HG03095 (cell line): ENCODE measurements around the gene IKBKG.
"Not testable (repeated sequence)": the region's sequence is repeated elsewhere in the genome, so short reads cannot be mapped to it uniquely, and the experiment has no call there.

Source experiments
- ATAC-seq: cut with Tn5 transposase; IDR thresholded peaks from one replicate; pipeline ENCODE4 v1.9.1; 2021; ENCODE audit warnings: moderate library complexity; ENCODE audit not compliant: unreplicated experiment

The IKBKG gene

GRCh38 chrX:154547245-154548027 lies at the start of gene IKBKG:
TSS of gene IKBKG (plus strand) at chrX:154547620. CDS start at chrX:154552003, 4,383 bp downstream.
- ATAC-seq: peak; percentile 78

- ATAC-seq: not testable (repeated sequence)
These were observed 46.0 kb upstream of the IKBKG start for GRCh38 chrX:154501423-154501822.

GRCh38 chrX:154502098-154502497 lies 45.3 kb upstream of the IKBKG start:
- ATAC-seq: no peak

- no peak for ATAC-seq
These were observed 44.4 kb upstream of the IKBKG start for GRCh38 chrX:154502989-154503388.

- ATAC-seq: no peak
These were observed 41.7 kb upstream of the IKBKG start for GRCh38 chrX:154505734-154506133.

- no peak for ATAC-seq
These were observed 40.7 kb upstream of the IKBKG start for GRCh38 chrX:154506483-154507332.

- ATAC-seq: no peak
These were observed 39.6 kb upstream of the IKBKG start for GRCh38 chrX:154507673-154508383.

GRCh38 chrX:154508384-154508745 lies 39.1 kb upstream of the IKBKG start:
- ATAC-seq: no peak

GRCh38 chrX:154509455-154509854 lies 38.0 kb upstream of the IKBKG start:
- no peak for ATAC-seq

- no peak for ATAC-seq
These were observed 35.7 kb upstream of the IKBKG start for GRCh38 chrX:154511761-154512160.

GRCh38 chrX:154512879-154513553 lies 34.4 kb upstream of the IKBKG start:
- no peak for ATAC-seq

- ATAC-seq: no peak
These were observed 33.7 kb upstream of the IKBKG start for GRCh38 chrX:154513716-154514115.

GRCh38 chrX:154515090-154515965 lies 32.1 kb upstream of the IKBKG start:
- no peak for ATAC-seq

- ATAC-seq: peak; percentile 90
These were observed 31.3 kb upstream of the IKBKG start, which contains the start of gene FAM3A for GRCh38 chrX:154515966-154516655. TSS of gene FAM3A (minus strand) at chrX:154516232. CDS start at chrX:154515772, 460 bp downstream.

GRCh38 chrX:154516656-154517100 lies 30.7 kb upstream of the IKBKG start:
- no peak for ATAC-seq

GRCh38 chrX:154517101-154517781 lies 30.2 kb upstream of the IKBKG start:
- no peak for ATAC-seq

- no peak for ATAC-seq
These were observed 28.0 kb upstream of the IKBKG start for GRCh38 chrX:154519389-154519788.
